Muscle layer of colon (tissue), 2 donors: ENCODE data around the gene VEGFA.
"Not testable (repeated sequence)": the region's sequence is repeated elsewhere in the genome, so short reads cannot be mapped to it uniquely, and the experiment has no call there.

Experiments
- H3K27ac ChIP-seq: one replicate; pipeline ENCODE4 v1.7.0; 2013; ENCODE audit warnings: low read depth, mild to moderate bottlenecking, low read length, moderate library complexity
- H3K27me3 ChIP-seq, 2 donors: one replicate each; pipeline ENCODE4 v1.7.0; 2013; ENCODE audit warnings: low read length in 2 of 2, mild to moderate bottlenecking in 2 of 2; ENCODE audit not compliant: insufficient read depth in 2 of 2, control insufficient read depth in 1 of 2
- H3K36me3 ChIP-seq: one replicate; pipeline ENCODE4 v1.7.0; 2013; ENCODE audit warnings: mild to moderate bottlenecking, low read length; ENCODE audit not compliant: insufficient read depth
- H3K4me1 ChIP-seq: one replicate; pipeline ENCODE4 v1.7.0; 2013; ENCODE audit warnings: mild to moderate bottlenecking, low read length; ENCODE audit not compliant: insufficient read depth
- H3K4me3 ChIP-seq, 2 donors: one replicate each; pipeline ENCODE4 v1.7.0; 2013; ENCODE audit warnings: low read length in 2 of 2, low read depth in 1 of 2, mild to moderate bottlenecking in 1 of 2, moderate library complexity in 1 of 2
- H3K9ac ChIP-seq: one replicate; pipeline ENCODE4 v1.7.0; 2013; ENCODE audit warnings: low read length
- H3K9me3 ChIP-seq: one replicate; pipeline ENCODE4 v1.7.0; 2013; ENCODE audit warnings: mild to moderate bottlenecking, low read length
- donor health status: abdominal sarcoma.
- donor health status: Adenocarcinoma of cecum.

The VEGFA gene

DNA sequence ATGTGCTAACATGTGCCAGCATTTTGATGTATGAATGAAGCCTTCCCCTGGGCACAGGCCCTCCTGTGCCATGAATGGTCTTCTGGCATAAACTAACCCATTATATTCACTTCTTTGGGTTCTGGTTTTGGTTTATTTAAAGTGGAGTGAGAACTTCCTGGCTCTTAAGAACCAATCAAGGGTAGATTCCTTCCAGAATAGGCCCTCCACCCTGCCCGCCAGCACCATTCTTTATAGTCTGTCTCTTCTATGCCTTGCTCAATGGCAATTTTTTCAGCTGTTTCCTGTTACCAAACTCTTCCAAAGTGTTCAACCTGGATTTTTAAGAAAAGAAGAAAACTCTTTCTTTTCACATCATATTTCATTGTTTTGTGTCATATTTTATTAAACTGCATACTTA is 44.1 kb downstream of the VEGFA start:
- H3K9ac ChIP-seq = no peak overlapping the region
- no peak overlapping the region for H3K4me3 ChIP-seq
- H3K4me1 ChIP-seq = no peaks in the 10 kb centered on the region
- H3K27ac ChIP-seq = no peak overlapping the region
- H3K9me3 ChIP-seq = no peaks in the 10 kb centered on the region
- no peaks in the 10 kb centered on the region for H3K36me3 ChIP-seq
- H3K27me3 ChIP-seq = no peaks in the 10 kb centered on the region

DNA sequence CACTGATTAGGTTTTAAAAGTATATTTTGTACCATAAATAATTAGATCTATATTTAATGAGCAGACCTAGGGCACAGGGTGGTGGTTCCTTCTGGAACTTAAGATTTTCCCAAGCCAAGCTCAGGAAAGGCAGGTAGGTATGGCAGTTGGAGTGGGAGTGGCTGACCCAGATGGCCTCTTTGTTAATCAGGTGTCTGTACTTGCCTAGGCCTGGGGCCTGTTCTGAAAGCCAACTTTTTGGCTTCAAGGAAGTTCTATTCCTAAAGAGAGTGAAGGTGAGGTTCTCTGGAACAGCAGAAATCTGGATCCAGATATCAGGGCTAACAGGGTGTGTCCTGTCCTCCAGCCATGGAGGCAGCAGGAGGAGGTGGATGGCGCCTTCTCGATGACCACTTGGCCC is 44.9 kb downstream of the VEGFA start:
- H3K9me3 ChIP-seq = no peaks in the 10 kb centered on the region
- no peaks in the 10 kb centered on the region for H3K27me3 ChIP-seq
- no peaks in the 10 kb centered on the region for H3K4me1 ChIP-seq
- no peak overlapping the region for H3K4me3 ChIP-seq
- H3K27ac ChIP-seq = no peak overlapping the region
- no peaks in the 10 kb centered on the region for H3K36me3 ChIP-seq
- H3K9ac ChIP-seq = no peak overlapping the region

DNA sequence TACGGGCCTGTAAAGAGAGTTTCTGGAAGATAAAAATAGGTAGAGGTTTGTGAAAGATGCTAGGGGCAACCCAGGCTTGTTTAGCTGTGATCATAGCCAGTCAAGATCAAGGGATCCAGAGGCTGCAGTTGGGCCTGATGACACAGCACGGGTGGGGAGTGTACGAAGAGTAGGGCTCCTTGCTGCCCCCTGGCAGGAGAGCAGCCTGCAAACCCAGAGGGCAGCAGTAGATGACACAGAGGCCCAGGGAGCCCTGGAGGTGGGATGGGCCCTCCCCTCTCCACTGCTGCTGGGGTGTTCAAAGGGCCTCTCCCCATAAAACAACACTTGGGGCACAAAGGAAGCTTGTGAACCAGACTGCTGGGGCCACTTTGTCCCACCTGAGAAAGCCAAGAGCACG is 47.2 kb downstream of the VEGFA start:
- Histone ChIP-seq H3K27ac (no peak overlapping the region), H3K4me1 (no peaks in the 10 kb centered on the region), H3K9ac (no peak overlapping the region), H3K36me3 (no peaks in the 10 kb centered on the region), H3K4me3 (no peak overlapping the region), H3K27me3 (no peaks in the 10 kb centered on the region), H3K9me3 (no peaks in the 10 kb centered on the region)

DNA sequence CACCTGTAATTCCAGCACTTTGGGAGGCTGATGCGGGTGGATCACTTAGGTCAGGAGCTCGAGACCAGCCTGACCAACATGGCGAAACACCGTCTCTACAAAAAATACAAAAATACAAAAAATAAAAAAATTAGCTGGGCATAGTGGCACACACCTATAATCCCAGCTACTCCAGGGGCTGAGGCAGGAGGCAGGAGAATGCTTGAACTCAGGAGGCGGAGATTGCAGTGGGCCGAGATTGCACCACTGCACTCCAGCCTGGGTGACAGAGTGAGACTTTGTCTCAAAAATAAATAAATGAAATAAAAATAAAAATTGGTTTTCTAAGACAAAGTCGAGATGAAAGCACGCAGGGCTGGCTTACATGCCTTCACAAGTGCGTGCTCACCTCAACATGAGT is 49.0 kb downstream of the VEGFA start:
- not testable (repeated sequence) for H3K4me1 ChIP-seq, H3K27ac ChIP-seq, H3K27me3 ChIP-seq, H3K9me3 ChIP-seq, H3K4me3 ChIP-seq, H3K36me3 ChIP-seq, H3K9ac ChIP-seq

DNA sequence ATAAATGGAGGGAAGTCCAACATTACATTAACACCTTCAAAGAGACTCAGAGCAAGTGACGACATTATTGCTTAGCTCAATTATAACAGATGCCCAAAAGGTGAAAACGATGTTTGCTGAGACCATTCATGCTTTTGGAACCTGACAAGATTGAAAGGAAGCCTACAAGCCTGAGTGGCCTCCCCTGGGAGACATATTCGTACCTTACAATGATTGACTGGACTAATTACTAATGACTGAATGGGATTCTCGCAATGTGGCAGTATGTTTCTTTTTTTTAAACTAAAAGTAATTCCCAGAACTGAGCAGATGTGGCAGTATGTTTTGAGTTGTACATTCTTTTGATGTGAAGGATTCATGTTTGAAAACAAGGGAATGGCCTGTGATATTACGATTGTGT is 49.9 kb downstream of the VEGFA start:
- H3K27me3 ChIP-seq = no peaks in the 10 kb centered on the region
- H3K27ac ChIP-seq = no peak overlapping the region
- H3K4me1 ChIP-seq = no peaks in the 10 kb centered on the region
- no peaks in the 10 kb centered on the region for H3K36me3 ChIP-seq
- no peak overlapping the region for H3K9ac ChIP-seq
- no peaks in the 10 kb centered on the region for H3K9me3 ChIP-seq
- H3K4me3 ChIP-seq = no peak overlapping the region

DNA sequence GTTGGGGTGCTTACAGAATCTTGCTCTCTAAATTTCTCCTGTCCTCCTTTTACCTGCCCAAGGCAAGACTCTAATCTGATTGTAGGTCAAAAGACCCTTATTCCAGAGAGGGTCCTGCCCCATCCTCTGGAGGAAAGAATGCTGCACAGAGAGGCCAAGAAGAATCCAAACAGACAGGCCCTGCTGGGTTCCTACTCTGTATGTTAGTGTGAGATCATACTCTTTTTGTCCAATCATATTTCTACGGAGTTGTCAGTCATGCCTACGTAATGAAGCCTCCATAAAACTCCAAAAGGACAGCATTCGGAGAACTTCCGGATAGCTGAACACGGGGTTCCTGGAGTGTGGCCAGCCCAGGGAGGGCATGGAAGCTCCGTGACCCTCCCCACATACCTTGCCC is 50.5 kb downstream of the VEGFA start:
- H3K9ac ChIP-seq = no peak overlapping the region
- H3K27me3 ChIP-seq = no peaks in the 10 kb centered on the region
- no peaks in the 10 kb centered on the region for H3K9me3 ChIP-seq
- H3K27ac ChIP-seq = no peak overlapping the region
- H3K36me3 ChIP-seq = no peaks in the 10 kb centered on the region
- no peak overlapping the region for H3K4me3 ChIP-seq
- no peaks in the 10 kb centered on the region for H3K4me1 ChIP-seq

DNA sequence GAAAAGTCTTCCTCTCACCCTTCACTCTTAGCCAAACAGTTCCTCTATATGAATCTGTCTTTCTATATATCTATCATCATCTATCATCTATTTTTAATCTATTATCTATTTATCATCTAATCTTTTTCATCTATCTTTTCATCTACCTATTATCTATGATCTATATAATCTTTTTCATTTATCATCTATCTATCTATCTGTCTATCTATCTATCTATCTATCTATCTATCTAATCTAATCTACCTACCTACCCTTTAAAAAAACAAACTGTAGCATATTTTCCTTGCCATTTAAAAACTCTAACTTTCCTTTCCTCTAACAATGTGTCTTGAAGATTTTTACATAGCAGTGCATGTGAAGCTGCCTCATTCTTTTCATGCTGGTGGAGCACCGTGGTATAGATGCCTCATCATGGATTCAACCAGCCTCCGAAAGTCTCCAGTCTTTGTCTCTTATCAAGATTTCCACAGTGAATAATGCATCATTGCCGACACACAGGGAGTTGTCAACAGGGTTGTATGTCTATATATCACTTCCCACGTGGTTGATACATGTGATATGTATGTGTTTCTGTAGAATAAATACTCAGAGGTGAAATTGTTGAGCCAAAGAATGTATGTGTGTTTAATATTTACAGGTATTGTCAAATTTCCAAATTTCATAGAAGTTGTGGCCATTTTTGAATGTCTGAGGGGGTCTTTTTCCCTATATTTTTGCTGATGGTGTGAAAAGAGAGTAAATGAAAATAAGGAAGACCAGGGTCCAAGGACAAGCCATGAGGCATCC is 51.3 kb downstream of the VEGFA start:
- Histone ChIP-seq H3K9me3 (no peaks in the 10 kb centered on the region), H3K27ac (no peak overlapping the region), H3K27me3 (no peaks in the 10 kb centered on the region), H3K4me1 (no peaks in the 10 kb centered on the region), H3K9ac (no peak overlapping the region), H3K4me3 (no peak overlapping the region), H3K36me3 (no peaks in the 10 kb centered on the region)

DNA sequence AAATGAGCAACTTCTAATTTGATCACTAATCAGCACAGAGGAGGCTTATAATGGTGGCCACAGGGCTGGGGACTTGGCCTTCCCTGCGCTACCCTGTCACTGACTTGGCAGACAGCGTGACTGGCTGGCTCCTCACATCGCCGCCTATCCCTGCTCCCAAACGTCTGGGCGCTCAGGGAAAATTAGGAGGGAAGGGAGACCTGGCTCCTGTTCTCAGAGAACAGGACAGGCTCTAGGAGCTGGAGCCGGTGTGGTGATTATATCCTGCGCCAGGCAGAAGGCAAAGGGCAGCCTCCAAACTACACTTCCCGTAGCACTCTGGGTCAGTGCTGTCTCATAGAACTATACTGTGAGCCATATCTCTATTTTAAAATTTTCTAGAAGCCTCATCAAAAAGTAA is 53.4 kb downstream of the VEGFA start:
- no peaks in the 10 kb centered on the region for H3K4me1 ChIP-seq
- no peaks in the 10 kb centered on the region for H3K27me3 ChIP-seq
- no peaks in the 10 kb centered on the region for H3K9me3 ChIP-seq
- H3K9ac ChIP-seq = no peak overlapping the region
- no peaks in the 10 kb centered on the region for H3K36me3 ChIP-seq
- no peak overlapping the region for H3K27ac ChIP-seq
- no peak overlapping the region for H3K4me3 ChIP-seq

DNA sequence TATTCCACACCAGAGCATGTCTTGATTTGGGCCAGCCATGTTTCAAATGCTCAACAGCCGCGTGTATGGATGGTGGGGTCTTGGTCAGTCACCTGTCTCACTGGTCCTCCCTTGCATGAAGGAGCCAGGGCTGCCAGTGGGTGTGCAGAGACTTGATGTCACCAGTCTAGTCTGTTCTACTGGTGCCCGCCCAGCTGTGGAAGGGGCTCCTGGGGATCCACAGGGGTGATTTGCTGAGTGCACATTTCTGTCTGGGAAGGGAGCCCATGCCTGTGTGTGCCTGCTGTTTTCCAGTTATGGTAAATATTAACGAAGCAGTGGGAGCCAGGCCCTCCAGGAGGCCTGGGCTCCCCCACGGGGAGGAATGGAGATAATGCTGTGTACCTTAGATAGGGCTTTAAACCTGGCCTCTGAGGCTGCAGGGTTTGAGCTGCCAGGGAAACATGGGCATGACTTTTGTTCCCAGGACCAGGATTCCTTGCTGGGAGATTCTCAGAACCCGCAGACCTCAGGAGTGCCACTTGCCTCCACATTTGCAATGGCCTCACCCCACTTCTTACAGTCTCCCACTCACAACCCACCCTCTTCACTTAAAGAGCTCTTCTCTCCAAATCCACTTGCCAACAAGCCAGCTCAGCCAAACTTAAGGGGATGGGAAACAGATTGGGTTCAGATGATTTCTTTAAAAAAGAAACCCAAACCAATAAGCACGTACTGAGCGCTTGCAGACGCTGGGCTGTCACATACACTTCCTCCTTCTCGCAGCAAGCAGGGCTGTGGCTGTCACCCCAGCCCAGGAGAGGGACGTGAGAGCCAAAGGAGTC is 54.1 kb downstream of the VEGFA start:
- no peak overlapping the region for H3K27ac ChIP-seq

DNA sequence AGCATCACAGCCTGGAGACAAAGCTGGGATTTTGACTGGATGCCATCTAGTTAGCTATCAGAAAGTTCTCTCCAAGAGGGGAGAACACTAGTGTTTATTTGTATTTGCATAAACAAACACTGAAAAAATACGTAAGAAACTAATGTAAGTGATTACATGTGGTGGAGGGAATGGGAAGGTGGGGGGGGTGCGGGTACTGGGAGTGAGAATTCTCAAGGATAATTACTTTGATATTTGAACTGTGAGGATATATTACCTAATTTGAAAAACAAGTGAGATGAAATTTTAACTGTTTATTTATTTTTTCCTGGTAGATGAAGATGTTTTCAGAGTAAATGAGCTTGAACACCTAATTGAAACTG is 54.7 kb downstream of the VEGFA start:
- Histone ChIP-seq H3K27ac (no peak overlapping the region), H3K27me3 (no peaks in the 10 kb centered on the region), H3K9ac (no peak overlapping the region), H3K4me3 (no peak overlapping the region), H3K36me3 (no peaks in the 10 kb centered on the region), H3K9me3 (no peaks in the 10 kb centered on the region), H3K4me1 (no peaks in the 10 kb centered on the region)

More for the DNA sequence above, 54.1 kb downstream of the VEGFA start:
- no peaks in the 10 kb centered on the region for H3K27me3 ChIP-seq
- H3K9ac ChIP-seq = no peak overlapping the region
- no peaks in the 10 kb centered on the region for H3K36me3 ChIP-seq
- no peak overlapping the region for H3K4me3 ChIP-seq
- H3K4me1 ChIP-seq = no peaks in the 10 kb centered on the region
- H3K9me3 ChIP-seq = no peaks in the 10 kb centered on the region

DNA sequence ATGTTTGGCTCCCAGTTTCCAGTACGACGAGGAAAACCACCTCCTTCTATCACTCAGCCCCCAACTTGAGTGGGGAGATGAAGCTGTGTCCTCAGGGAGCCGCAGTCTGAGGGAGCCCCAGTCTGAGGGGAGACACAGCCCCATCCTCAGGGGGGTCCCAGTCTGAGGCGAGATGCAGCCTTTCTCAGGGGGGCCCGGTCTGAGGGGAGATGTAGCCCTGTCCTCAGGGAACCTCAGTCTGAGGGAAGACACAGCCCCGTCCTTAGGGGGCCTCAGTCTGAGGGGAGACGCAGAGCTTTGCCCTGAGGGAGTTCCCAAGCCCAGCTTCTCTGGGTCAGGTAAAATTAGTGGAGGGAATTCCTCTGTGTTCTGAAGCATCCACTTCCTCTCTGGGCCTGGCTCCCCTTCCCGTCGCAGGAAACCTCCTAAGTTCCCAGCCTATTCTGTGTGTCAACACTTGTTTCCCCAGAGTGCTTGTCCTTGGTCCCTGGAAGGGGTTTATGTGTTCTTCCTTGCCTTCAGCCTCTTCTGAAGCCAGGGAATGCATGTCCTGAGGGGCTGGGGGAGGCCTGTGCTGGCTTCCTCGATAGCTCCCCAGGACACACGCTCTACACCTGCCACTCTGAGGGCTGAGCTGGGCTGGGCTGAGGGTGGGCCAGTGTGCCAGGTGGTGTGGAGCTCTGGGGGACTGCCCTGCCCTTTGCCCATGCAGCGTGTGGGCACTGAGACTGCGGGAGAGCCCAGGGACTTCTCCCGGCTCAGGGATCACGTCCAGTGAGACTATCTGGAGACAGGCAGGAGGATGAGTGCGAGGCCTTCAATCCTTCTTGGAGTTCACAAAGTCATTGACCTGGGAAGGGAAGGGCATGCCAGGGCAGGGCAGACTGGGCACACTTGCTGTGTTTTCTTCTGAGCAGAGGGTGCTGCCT is 55.4 kb downstream of the VEGFA start:
- no peaks in the 10 kb centered on the region for H3K36me3 ChIP-seq
- H3K27ac ChIP-seq = no peak overlapping the region
- no peaks in the 10 kb centered on the region for H3K9me3 ChIP-seq
- H3K27me3 ChIP-seq = no peaks in the 10 kb centered on the region
- H3K9ac ChIP-seq = no peak overlapping the region
- H3K4me3 ChIP-seq = no peak overlapping the region
- no peaks in the 10 kb centered on the region for H3K4me1 ChIP-seq
